Activated T-cell treated with anti-CD3 and anti-CD28 coated beads, Interleukin-2, amount 50 U/mL, for 4 hours (primary cell): ENCODE data around the gene CXCR5. TPM values are rescaled to one million over a fixed set of nuclear protein-coding genes. Genes with fewer than 3 reads are reported as not detected.

Experiments used
- ATAC-seq, 2 donors: fragments of 200-7000 bp; cut with Tn5 transposase; one replicate each; pipeline ENCODE4 v1.10.0; 2021
- DNase-seq: peaks from one replicate; pipeline ENCODE4 v3.0.0-alpha.2; 2020
- H3K27me3 Mint-ChIP-seq: one replicate; pipeline ENCODE4 v1.8.0; 2021; ENCODE audit warnings: low read depth, mixed read lengths
- H3K36me3 Mint-ChIP-seq: one replicate; pipeline ENCODE4 v1.8.0; 2022; ENCODE audit warnings: mixed read lengths; ENCODE audit not compliant: insufficient read depth
- H3K4me1 Mint-ChIP-seq: one replicate; pipeline ENCODE4 v1.8.0; 2021; ENCODE audit warnings: low read depth, mixed read lengths
- H3K4me3 Mint-ChIP-seq: one replicate; pipeline ENCODE4 v1.8.0; 2021; ENCODE audit warnings: mild to moderate bottlenecking, moderate library complexity, mixed read lengths
- H3K9me3 Mint-ChIP-seq: one replicate; pipeline ENCODE4 v1.8.0; 2021; ENCODE audit warnings: mixed read lengths
- total RNA-seq, 3 donors: library from RNA; stranded (reverse); gene quantifications; one replicate each; pipeline ENCODE4 v1.2.1, GENCODE V29; 2021

CXCR5 gene
- total RNA-seq, 3 donors from 2014 or later: 17.6 to 30.8 (median 23.7) TPM

DNA sequence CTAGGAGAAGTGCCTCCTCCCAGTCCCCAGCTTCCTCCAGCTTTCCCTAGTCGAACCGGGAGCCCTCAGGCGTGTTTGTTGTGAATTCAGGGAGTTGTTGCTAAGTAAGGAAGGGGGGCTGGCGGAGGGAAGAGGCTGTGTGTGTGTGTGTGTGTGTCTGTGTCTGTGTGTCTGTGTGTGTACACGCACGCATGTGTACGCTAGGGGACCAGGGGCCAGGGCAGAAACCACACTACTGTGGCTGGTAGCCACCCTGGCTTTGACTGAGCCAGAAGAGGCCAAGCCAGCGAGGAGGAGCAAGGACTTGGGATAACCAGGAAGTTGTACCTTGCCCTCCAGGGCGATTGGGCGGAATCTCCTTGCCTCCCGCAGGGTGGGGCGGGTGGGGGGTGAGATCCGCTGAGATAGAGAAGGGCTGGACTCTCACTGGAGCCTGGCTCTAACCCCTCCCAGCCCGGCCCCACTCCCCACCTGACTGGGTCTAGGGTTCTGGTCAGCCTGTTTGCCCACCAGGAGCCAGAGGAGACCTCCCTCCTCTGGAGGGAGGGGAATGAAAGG lies 34.5 kb downstream of the CXCR5 start:
- no peaks in the 10 kb centered on the region for H3K27me3 Mint-ChIP-seq
- ATAC-seq: no peak
- peak overlapping the region; percentile 83 for H3K4me3 Mint-ChIP-seq
- peaks cover 85% of the 10 kb centered on the region for H3K4me1 Mint-ChIP-seq
- no peak for DNase-seq
- H3K36me3 Mint-ChIP-seq: no peaks in the 10 kb centered on the region
- H3K9me3 Mint-ChIP-seq: no peaks in the 10 kb centered on the region

DNA sequence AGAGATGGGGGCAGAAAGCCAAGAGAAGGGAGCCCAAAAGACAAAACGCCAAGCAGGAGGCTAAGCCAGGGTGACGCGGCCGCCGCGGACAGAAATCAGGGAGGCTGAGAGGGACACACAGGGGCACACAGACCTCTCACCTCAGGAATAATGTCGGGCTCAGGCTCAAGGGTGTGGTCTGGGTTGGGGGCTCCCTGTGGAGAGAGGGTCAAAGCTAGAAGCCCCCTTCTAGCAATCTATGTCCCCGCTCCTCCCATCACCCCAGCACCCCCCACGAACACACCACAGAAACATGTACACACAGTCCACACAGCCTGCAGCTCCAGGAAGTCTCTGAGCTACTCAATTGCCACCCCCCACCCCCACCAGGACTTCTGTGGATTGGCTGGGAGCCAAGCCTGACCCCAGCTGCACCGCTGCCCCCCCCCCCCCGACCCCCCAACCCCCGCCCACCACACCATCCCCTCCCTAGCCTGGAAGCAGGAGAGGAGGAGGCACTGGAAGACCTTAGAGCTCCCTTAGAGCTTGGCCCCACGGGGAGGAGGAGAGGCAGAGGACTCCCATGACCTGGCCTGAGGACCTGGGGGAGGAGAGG lies 35.1 kb downstream of the CXCR5 start:
- DNase-seq (no peak), ATAC-seq (no peak)
- no peaks in the 10 kb centered on the region for H3K27me3 Mint-ChIP-seq
- peaks cover 89% of the 10 kb centered on the region for H3K4me1 Mint-ChIP-seq
- no peaks in the 10 kb centered on the region for H3K36me3 Mint-ChIP-seq
- H3K4me3 Mint-ChIP-seq: peak overlapping the region; percentile 83
- no peaks in the 10 kb centered on the region for H3K9me3 Mint-ChIP-seq

DNA sequence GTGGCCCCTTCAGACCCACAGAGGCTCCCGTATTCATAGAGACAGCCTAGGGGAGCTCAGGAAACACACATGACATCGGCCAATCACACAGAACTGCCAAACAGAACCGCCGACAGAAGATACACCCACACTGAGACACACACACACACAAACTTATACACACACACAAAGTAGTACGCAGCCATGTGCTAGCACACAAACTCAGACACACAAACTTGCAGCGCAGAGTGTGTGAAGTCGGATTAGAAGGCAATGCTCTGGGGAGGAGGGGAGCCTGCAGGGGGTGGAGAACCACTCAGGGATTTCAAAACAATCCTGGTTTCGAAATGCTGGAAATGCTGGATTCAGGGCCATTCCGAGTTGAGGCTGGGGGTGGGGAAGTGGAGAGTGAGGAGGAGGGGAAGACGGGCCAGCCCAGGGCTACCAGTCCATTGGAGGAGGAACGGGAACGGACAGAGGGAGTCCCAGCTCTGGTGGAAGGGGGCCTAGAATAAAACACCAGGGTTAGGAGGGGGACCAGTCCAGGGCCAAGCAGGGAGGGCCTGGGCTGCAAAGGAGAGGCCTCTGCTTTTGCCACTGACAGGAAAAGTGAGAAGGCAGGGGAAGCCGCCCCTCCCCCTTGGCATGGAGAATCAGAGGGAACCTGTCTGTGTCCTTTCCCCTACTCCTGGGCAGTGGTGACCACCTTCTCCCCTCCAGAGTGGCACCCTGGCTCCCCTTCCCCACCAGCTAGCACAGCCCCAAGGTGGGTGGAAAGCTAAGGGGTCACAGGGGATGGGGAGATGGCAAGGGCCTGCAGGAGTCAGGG lies 37.6 kb downstream of the CXCR5 start:
- Mint-ChIP-seq H3K4me1 (peaks cover 73% of the 10 kb centered on the region), H3K27me3 (no peaks in the 10 kb centered on the region), H3K4me3 (peak overlapping the region; percentile 80), H3K36me3 (no peaks in the 10 kb centered on the region), H3K9me3 (no peaks in the 10 kb centered on the region)
- DNase-seq: no peak
- no peak for ATAC-seq

DNA sequence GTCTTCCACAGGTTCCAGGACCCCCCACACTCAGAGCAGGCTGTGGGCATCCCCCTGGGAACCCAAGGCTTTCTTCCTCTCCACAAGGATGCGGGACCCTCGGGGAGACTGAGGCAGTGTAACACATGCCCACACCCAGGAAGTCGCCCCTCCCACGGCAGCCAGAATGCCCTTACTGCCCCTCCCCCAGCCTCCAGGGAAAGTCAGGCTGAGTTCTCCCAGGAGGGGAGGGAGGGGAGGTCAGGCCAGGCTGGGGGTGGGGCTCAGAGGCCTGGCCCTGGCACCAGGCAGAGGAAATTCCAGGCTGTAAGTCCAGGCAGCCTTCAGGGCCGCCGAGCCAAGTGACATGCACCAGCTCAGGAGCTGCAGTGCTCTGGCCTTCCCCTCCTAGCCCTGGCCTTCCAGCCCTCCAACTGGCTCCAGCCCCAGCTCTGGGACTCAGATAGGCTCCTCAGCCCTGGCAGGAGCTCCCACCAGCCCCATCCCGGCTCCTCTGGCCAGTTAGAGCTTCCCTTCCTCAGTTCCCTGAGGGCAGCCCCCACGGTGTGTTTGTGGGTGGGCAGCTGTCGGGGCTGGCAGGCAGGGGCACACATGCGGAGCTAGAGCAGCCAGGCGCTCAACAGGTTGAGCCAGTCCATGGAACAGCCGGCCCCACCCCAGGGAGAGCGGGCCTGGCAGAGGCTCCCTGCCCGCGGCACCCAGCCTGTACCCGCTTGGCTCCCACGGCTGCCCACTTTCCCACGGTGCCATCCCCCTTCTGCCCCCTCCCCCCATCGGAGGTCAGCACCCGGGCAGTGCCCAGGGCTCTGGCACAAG lies 38.4 kb downstream of the CXCR5 start:
- DNase-seq (no peak), ATAC-seq (no peak)
- Mint-ChIP-seq H3K4me1 (peaks cover 73% of the 10 kb centered on the region), H3K36me3 (no peaks in the 10 kb centered on the region), H3K4me3 (peak overlapping the region; percentile 88), H3K9me3 (no peaks in the 10 kb centered on the region), H3K27me3 (no peaks in the 10 kb centered on the region)

DNA sequence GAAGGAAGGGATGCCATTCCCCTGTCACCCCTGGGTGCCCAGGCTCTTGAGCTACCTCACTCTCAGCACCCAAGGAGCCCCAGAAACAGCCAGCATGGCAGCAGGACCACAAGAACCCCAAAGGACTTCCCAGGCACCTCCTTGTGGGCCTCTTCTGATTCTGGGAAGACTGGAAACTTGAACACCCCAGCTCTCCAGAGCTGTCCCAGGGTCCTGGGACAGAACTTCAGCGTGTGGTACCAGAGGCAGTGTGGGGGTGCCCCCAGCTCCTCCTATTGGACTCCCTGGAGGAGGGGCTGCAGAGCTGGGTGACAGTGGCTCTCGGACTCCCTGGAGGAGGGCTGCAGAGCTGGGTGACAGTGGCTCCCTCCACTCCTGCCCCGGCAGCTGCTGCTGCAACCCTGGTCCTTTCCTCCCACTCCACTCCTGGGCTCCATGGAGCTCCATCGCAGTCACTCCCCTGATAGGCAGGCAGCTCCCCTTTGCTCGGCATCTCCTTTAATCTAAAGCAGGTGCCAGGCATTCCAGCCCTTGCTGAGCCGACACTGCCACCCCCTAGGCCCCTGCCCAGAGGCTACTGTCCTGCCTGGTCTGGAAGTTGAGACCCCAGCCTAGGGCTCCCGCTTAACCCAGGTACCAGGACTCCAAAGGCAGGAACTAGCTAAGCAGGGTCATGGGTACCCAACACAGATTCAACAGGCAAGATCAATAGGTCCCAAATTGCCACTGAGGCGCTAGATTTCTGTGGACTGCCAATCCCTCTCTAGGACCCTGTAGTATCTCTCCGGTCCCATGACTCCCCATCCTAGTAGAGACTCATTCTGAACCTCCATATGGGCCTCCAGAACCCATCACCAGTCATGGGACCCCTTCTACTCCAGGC lies 39.3 kb downstream of the CXCR5 start:
- DNase-seq (no peak), ATAC-seq (no peak)
- Mint-ChIP-seq H3K4me1 (peaks cover 73% of the 10 kb centered on the region), H3K9me3 (no peaks in the 10 kb centered on the region), H3K4me3 (peak overlapping the region; percentile 88), H3K36me3 (no peaks in the 10 kb centered on the region), H3K27me3 (no peaks in the 10 kb centered on the region)

DNA sequence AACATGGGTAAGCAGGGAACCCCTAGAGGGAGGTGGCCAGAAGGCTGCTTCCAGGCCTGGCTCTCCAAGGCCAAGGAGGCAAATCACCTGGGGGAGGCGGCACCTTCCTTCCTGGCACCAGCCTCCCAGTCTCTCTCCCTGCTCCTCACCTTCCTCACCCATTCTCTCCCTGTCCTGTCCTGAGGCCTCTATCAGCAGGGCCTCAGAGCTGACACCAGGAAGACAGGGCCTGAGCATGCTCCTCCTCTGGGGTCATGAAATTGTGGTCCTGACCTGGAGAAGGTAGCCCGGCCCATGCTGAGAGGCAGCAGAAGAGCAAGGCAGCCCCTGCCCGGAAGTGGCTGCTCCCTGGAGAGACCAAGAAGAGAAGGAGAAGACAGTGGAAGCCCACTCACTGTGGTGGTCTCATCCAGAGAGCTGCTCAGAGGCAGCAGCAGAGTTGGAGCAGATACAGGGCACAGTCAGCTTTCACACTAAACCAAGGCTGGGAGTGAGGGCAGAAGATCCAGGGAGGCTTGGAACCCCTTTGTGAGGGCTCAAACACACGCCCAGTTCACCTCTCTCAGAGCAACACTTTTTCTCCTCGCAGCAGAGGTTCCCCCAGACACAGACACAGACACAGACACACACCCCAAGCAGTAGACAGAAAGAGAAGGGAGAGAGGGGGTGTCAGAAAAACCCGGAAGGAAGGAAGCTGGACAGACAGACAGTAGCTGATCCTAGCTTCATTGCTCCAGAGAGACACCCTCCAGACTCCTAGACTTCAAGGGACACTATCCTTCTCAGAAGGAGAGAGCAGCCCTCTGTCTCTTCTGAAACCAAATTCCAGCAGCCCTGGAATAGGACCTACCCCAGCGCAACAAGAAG lies 40.3 kb downstream of the CXCR5 start:
- Mint-ChIP-seq H3K4me1 (peaks cover 70% of the 10 kb centered on the region), H3K27me3 (no peaks in the 10 kb centered on the region), H3K4me3 (peak overlapping the region; percentile 88), H3K36me3 (no peaks in the 10 kb centered on the region), H3K9me3 (no peaks in the 10 kb centered on the region)
- no peak for ATAC-seq
- DNase-seq: no peak

DNA sequence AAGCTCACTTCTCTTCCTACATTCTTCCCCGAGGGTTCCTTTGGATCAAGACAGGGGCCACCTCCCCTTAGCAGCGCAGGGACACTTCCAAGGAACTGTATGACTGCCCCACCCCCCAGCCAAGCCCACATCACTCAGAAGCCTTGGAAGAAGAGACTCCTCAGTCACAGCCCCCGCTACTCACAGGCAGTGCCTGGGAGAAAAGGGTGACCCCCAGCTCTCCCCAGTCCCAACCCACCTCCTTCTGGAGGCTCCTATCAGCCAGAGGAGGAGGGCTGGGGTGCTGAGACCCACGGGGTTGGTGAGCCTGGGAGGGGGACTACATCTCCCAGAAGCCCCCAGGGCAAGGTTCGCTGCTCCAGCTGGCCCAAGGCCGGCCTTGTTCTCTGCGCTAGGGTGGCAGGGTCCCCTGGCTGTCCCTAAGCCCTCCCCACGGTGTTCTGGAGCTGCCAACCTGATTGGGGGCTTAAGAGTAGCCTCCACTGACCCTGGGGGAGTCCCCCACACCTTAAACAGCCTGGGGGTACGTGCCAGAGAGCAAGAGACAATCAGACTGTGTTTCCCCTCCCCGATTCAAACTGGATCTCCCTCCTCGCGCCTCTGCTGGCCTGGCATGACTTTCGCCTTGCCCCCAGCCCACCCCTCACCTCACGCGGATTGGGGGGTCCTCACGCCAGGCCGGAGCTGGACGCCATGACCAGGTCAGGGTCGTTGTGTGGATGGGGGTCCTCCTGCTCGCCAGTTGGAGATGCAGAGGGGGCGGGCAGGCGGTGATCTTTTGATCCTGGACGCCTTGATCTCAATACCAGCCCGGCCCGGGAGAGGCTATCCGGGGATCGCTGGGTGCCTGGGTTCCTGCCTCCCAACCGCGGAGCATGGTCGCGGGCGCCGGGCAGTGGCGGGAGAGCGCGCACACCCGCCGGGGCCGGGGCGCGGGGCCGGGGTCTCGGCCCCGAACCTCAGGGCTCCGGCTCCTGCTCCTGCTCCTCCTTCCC lies 41.2 kb downstream of the CXCR5 start:
- Mint-ChIP-seq H3K9me3 (no peaks in the 10 kb centered on the region), H3K4me1 (peaks cover 61% of the 10 kb centered on the region), H3K36me3 (no peaks in the 10 kb centered on the region), H3K4me3 (peak overlapping the region; percentile 88), H3K27me3 (no peaks in the 10 kb centered on the region)
- DNase-seq: no peak
- ATAC-seq: peak in 1 of 2 donors; percentile 7

DNA sequence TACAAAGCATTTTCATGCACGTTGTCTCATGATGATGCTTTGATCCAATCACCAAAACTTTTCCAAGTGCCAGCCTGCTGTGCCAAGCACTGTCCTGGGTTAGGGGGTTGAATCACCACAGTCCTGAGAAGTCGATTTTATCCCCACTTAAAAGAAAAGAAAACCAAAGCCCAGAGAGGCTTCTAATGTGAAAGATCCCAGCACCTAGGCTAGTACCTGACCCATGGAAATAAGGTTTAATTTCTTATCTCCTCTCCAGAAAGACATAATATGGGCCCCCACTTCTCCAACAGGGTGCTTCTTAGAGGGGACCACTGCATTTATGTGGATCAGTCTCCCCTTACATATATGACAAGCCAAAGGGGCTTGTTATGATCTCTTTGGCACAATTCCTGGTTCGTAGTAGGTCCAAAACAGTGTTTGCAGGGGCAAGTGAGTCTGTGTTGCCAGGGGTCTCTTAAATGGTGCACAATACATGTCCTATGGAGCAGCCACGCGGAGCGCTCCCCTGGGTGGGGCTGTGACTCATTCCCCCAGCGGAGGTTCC lies 43.9 kb downstream of the CXCR5 start:
- no peak for ATAC-seq
- H3K4me3 Mint-ChIP-seq: peak overlapping the region; percentile 86
- H3K9me3 Mint-ChIP-seq: no peaks in the 10 kb centered on the region

DNA sequence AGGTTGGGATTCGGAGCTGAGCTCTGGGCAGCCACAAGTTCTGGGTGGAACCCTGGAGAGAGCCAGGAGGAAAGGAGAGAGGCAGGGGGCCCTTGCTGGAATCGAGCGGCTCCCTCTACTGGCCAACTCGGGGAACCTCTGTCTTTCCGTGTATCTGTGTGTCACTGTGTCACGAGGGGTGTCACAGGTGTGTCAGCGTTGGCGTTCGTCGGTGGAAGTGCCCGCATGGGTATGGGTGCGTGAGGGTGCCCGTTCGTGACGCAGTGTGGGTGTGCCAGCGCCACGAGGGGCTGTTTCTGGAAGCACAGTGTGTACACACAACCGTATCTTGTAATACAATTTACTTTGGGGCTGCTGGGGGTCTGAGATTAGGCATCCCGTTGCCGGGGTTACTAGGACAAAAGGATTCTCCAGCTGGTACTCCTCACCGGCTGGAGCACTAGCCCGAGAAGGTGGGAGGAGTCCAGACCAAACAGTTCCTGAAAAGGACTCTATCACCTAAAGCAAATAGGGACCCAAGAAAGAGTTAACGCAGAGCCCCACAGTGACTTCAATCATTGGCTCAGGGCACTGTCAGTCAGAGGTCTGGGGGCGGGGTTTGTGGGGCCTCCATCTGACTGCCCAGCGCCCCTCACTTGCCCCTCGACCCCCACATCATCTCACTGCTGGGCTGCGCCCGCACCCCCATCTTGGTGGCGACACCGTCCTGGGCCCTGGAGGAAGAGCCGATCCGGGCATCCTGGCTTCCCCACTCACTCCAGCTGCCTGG lies 44.6 kb downstream of the CXCR5 start:
- Mint-ChIP-seq H3K4me1 (peaks cover 50% of the 10 kb centered on the region), H3K36me3 (no peaks in the 10 kb centered on the region), H3K9me3 (no peaks in the 10 kb centered on the region), H3K27me3 (no peaks in the 10 kb centered on the region), H3K4me3 (peak overlapping the region; percentile 86)
- DNase-seq (peak; percentile 90), ATAC-seq (peak; percentile 63 to 65)

More for the DNA sequence above, 43.9 kb downstream of the CXCR5 start:
- Mint-ChIP-seq H3K4me1 (peaks cover 54% of the 10 kb centered on the region), H3K36me3 (no peaks in the 10 kb centered on the region), H3K27me3 (no peaks in the 10 kb centered on the region)
- DNase-seq: no peak

DNA sequence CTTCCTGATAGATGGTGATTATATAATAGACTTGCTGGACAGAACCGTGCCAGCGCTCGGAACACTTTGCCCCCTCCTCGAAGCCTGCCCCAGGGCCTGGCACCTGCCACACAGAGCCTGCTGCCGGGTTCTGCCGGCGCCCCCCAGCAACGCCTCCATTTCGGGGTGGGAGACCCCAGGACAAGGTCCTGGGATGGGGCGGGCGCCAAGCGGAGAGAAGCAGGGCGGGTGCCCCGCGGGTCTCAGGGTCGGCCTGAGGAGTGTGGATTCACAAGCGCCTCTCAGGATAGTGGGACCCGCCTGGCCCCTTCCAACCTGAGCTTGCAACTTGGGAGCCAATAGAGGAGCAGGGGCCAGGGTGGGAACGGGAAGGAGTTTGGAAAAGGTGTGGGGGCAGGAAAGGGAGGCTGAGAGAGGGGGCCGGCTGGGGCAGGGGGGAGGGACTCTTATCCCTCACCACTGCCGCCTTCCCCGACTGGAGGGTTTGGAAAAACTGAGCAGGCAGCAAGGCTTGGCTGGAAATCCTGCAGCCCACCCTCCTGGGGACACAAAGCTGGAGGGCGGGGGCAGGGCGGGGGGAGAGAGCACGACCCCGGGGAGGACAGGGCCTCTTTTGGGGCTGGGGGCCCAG lies 45.3 kb downstream of the CXCR5 start:
- ATAC-seq: peak; percentile 10 to 15
- Mint-ChIP-seq H3K4me1 (peaks cover 46% of the 10 kb centered on the region), H3K9me3 (no peaks in the 10 kb centered on the region)

DNA sequence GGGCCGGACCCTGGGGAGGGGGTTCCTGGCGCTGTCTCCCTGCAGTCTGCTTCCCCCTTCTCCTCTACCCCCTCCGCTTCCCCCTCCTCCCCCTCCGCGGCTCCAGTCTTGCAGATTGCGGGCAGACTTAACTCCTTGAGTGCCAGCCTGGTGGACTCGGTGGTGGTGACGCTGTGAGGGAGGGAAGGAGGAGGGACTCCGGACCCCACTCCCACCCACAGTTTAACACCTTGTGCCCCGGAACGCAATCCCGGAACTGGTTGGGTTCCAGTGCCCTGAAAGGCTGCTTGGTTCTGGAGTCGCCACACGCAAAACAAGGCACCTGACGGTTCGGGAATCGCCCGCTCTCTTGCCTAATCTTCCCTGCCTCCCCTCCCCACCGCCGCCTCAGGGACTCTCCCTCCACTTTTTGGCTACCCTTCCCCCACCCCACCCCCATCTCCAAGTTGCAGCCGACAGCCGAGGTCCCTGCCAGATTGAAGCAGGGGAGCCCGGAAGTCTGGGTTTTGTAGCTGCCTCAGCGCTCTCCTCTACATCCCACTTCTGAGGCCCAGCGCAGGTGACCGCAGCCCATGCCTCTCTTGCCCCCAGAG lies 45.9 kb downstream of the CXCR5 start:
- no peaks in the 10 kb centered on the region for H3K27me3 Mint-ChIP-seq
- peak; percentile 65 for DNase-seq
- H3K9me3 Mint-ChIP-seq: no peaks in the 10 kb centered on the region
- H3K4me1 Mint-ChIP-seq: peaks cover 41% of the 10 kb centered on the region
- ATAC-seq: peak; percentile 13
- peak overlapping the region; percentile 86 for H3K4me3 Mint-ChIP-seq
- H3K36me3 Mint-ChIP-seq: no peaks in the 10 kb centered on the region

More for the DNA sequence above, 45.3 kb downstream of the CXCR5 start:
- DNase-seq: no peak
- Mint-ChIP-seq H3K4me3 (peak overlapping the region; percentile 86), H3K36me3 (no peaks in the 10 kb centered on the region), H3K27me3 (no peaks in the 10 kb centered on the region)
